Adipose tissue (tissue), 3 donors: ENCODE measurements around the gene LCE3A. TPM values are rescaled to one million over a fixed set of nuclear protein-coding genes. Genes with fewer than 3 reads are reported as not detected.
"Not testable (repeated sequence)": the region's sequence is repeated elsewhere in the genome, so short reads cannot be mapped to it uniquely, and the experiment has no call there.

Source experiments
- H3K27ac ChIP-seq: one replicate; pipeline ENCODE4 v1.5.1; 2013; ENCODE audit warnings: low read depth, low read length
- WGBS, 3 donors: extraction: QIAGEN DNeasy Blood & Tissue Kit; methylation state at CpG; one replicate each; pipeline ENCODE4 v1.1.7; 2013; 5-methylcytosine and 5-hydroxymethylcytosine counted together
- polyA plus RNA-seq, 3 donors: library from polyadenylated mRNA; stranded (reverse); fragments of 200-250 nt; gene quantifications; one replicate each; pipeline ENCODE4 v1.2.3, GENCODE V29; 2013
- donor health status: healthy with polysubstance abuse.
- donor health status: Bipolar disorder and iron deficiency.
- donor health status: healthy.

The LCE3A gene
- polyA plus RNA-seq, 3 donors = not detected

- WGBS, 3 donors = 70 to 80% (median 77%) methylated on average over 1 of the region's 1 CpG
- no peak overlapping the region for H3K27ac ChIP-seq
These were observed 40.3 kb downstream of the LCE3A start for GRCh38 chr1:152582647-152583046.

- 65 to 77% (median 71%) methylated on average over 4 of the region's 4 CpGs for WGBS, 3 donors
- no peak within 1 kb of the TSS for H3K27ac ChIP-seq
These were observed 42.5 kb downstream of the LCE3A start, which contains the start of gene LCE3D for GRCh38 chr1:152580433-152580832. Gene LCE3D (minus strand): TSS chr1:152580516. CDS start chr1:152579936, 580 bp downstream.

- WGBS, 3 donors = 82 to 92% (median 89%) methylated on average over 6 to 9 of the region's 9 CpGs
- H3K27ac ChIP-seq = not testable (repeated sequence)
These were observed 43.4 kb downstream of the LCE3A start for GRCh38 chr1:152579526-152579925.

- whole genome bisulfite sequencing, 3 donors = 78 to 88% (median 83%) methylated on average over 2 of the region's 2 CpGs
These were observed 45.7 kb downstream of the LCE3A start for GRCh38 chr1:152577168-152577567.

More at GRCh38 chr1:152577168-152577567, 45.7 kb downstream of the LCE3A start:
- no peak overlapping the region for H3K27ac ChIP-seq

Other genes starting within 250 kb of the LCE3A start
- gene CRNN, start 208.8 kb downstream of the LCE3A start, polyA plus RNA-seq = 1 to 10 TPM in 1 of 3 donors, under 1 TPM in 1, not detected in 1; 0.36 to 5.0 TPM
- not detected for gene LCE5A, start 112.3 kb downstream of the LCE3A start, polyA plus RNA-seq
- gene CRCT1, start 108.6 kb downstream of the LCE3A start, polyA plus RNA-seq = under 1 TPM in 1 of 3 donors, not detected in 2; 0.52 TPM
- not detected for gene LCE3E, start 56.3 kb downstream of the LCE3A start, polyA plus RNA-seq
- not detected for gene LCE3D, start 42.6 kb downstream of the LCE3A start, polyA plus RNA-seq
- gene LCE3C, start 22.9 kb downstream of the LCE3A start, polyA plus RNA-seq = not detected
- gene LCE3B, start 9.3 kb downstream of the LCE3A start, polyA plus RNA-seq = not detected
- not detected for gene LCE2D, start 40.3 kb upstream of the LCE3A start, polyA plus RNA-seq
- not detected for gene LCE2C, start 52.2 kb upstream of the LCE3A start, polyA plus RNA-seq
- not detected for gene LCE2B, start 63.0 kb upstream of the LCE3A start, polyA plus RNA-seq
- gene LCE2A, start 75.2 kb upstream of the LCE3A start, polyA plus RNA-seq = not detected
- gene LCE4A, start 85.1 kb upstream of the LCE3A start, polyA plus RNA-seq = not detected
- gene KPRP, start 134.9 kb upstream of the LCE3A start, polyA plus RNA-seq = not detected
- not detected for gene LCE1F, start 152.0 kb upstream of the LCE3A start, polyA plus RNA-seq
- not detected for gene LCE1E, start 163.2 kb upstream of the LCE3A start, polyA plus RNA-seq
- gene LCE1D, start 173.6 kb upstream of the LCE3A start, polyA plus RNA-seq = not detected
- gene LCE1C, start 183.5 kb upstream of the LCE3A start, polyA plus RNA-seq = not detected
- not detected for gene LCE1B, start 188.9 kb upstream of the LCE3A start, polyA plus RNA-seq
- gene LCE1A, start 204.4 kb upstream of the LCE3A start, polyA plus RNA-seq = not detected
- not detected for gene LCE6A, start 219.8 kb upstream of the LCE3A start, polyA plus RNA-seq
- not detected for gene LCE7A, start 236.9 kb upstream of the LCE3A start, polyA plus RNA-seq